Neuronal stem cell (in vitro differentiated cells): ENCODE measurements around the gene FOXL1.
A peak's percentile ranks its signal among the peaks of the same experiment; 100 is the strongest.

Experiments used
- DNase-seq: peaks from one replicate; pipeline ENCODE4 v3.0.0-alpha.2; 2013; ENCODE audit warnings: low spot score
- H2AFZ ChIP-seq: one replicate; pipeline ENCODE4 v1.6.1; 2013; ENCODE audit warnings: mild to moderate bottlenecking, low read length, inconsistent platforms
- H2AK5ac ChIP-seq: 2 replicates; pipeline ENCODE4 v1.6.1; 2013; ENCODE audit warnings: low read depth, mild to moderate bottlenecking, inconsistent platforms, low read length, moderate library complexity, mixed read lengths
- H2BK120ac ChIP-seq: 2 replicates; pipeline ENCODE4 v1.6.1; 2013; ENCODE audit warnings: low read depth, mild to moderate bottlenecking, inconsistent platforms, low read length, moderate library complexity, mixed read lengths
- H2BK12ac ChIP-seq: one replicate; pipeline ENCODE4 v1.6.1; 2013; ENCODE audit warnings: low read length, inconsistent platforms
- H2BK15ac ChIP-seq: 2 replicates; pipeline ENCODE4 v1.6.1; 2013; ENCODE audit warnings: mild to moderate bottlenecking, low read length, inconsistent platforms, mixed read lengths
- H2BK5ac ChIP-seq: one replicate; pipeline ENCODE4 v1.6.1; 2013; ENCODE audit warnings: inconsistent platforms, mild to moderate bottlenecking, low read length, moderate library complexity
- H3K14ac ChIP-seq: one replicate; pipeline ENCODE4 v1.6.1; 2013; ENCODE audit warnings: low read length, inconsistent platforms
- H3K18ac ChIP-seq: 2 replicates; pipeline ENCODE4 v1.6.1; 2013; ENCODE audit warnings: low read length, inconsistent platforms
- H3K23ac ChIP-seq: 2 replicates; pipeline ENCODE4 v1.6.1; 2013; ENCODE audit warnings: low read depth, mild to moderate bottlenecking, mixed read lengths, low read length, inconsistent platforms; ENCODE audit not compliant: poor library complexity
- H3K27ac ChIP-seq: replicated peaks from 3 replicates; pipeline ENCODE4 v1.5.1; 2013; ENCODE audit warnings: low read length, inconsistent platforms
- H3K27me3 ChIP-seq, 3 experiments: 2 replicates each; pipeline ENCODE4 v1.6.1; 2013; ENCODE audit warnings: low read length in 3 of 3, mild to moderate bottlenecking in 2 of 3, inconsistent platforms in 1 of 3, low read depth in 1 of 3, mixed read lengths in 1 of 3, moderate library complexity in 1 of 3; ENCODE audit not compliant: control insufficient read depth in 3 of 3, insufficient read depth in 3 of 3
- H3K36me3 ChIP-seq, 2 donors: replicated peaks in 1 of 2; 2 replicates each; pipeline ENCODE4 v1.6.1; 2013; ENCODE audit warnings: low read length in 2 of 2; ENCODE audit not compliant: control insufficient read depth in 2 of 2, insufficient read depth in 2 of 2
- H3K4ac ChIP-seq: 2 replicates; pipeline ENCODE4 v1.6.1; 2013; ENCODE audit warnings: inconsistent platforms, mild to moderate bottlenecking, low read length, moderate library complexity
- H3K4me1 ChIP-seq, 2 donors: 1 replicate in 1 of 2; 2 replicates in 1 of 2; pipeline ENCODE4 v1.6.1; 2013; ENCODE audit warnings: low read length in 2 of 2, low read depth in 1 of 2; ENCODE audit not compliant: control insufficient read depth in 2 of 2, insufficient read depth in 1 of 2
- H3K4me2 ChIP-seq: one replicate; pipeline ENCODE4 v1.6.1; 2013; ENCODE audit warnings: mild to moderate bottlenecking, low read length, inconsistent platforms; ENCODE audit not compliant: insufficient read depth, poor library complexity, severe bottlenecking
- H3K4me3 ChIP-seq, 2 donors: 2 replicates each; pipeline ENCODE4 v1.5.1; 2013; ENCODE audit warnings: low read length in 2 of 2, mild to moderate bottlenecking in 2 of 2, inconsistent platforms in 1 of 2, moderate library complexity in 1 of 2
- H3K79me1 ChIP-seq: one replicate; pipeline ENCODE4 v1.6.1; 2013; ENCODE audit warnings: low read depth, mild to moderate bottlenecking, inconsistent platforms, low read length, moderate library complexity
- H3K9ac ChIP-seq: one replicate; pipeline ENCODE4 v1.6.1; 2013; ENCODE audit warnings: mild to moderate bottlenecking, low read depth, low read length, inconsistent platforms; ENCODE audit not compliant: poor library complexity
- H3K9me3 ChIP-seq, 2 donors: replicated peaks in 1 of 2; 2 replicates each; pipeline versions ENCODE3 to v1.6.1; 2013; ENCODE audit warnings: low read length in 2 of 2, mild to moderate bottlenecking in 2 of 2, inconsistent platforms in 1 of 2, low read depth in 1 of 2, mixed read lengths in 1 of 2, moderate library complexity in 1 of 2; ENCODE audit not compliant: control insufficient read depth in 2 of 2, insufficient read depth in 1 of 2
- H4K8ac ChIP-seq: one replicate; pipeline ENCODE4 v1.6.1; 2013; ENCODE audit warnings: low read depth, mild to moderate bottlenecking, inconsistent platforms, low read length, moderate library complexity
- H4K91ac ChIP-seq: one replicate; pipeline ENCODE4 v1.6.1; 2013; ENCODE audit warnings: low read length, low read depth, mild to moderate bottlenecking, inconsistent platforms; ENCODE audit not compliant: poor library complexity
- WGBS, 2 donors: extraction: QIAGEN DNeasy Blood & Tissue Kit; methylation state at CpG; one replicate each; pipeline ENCODE4 v1.1.7; 2013; ENCODE audit warnings: missing lambda C conversion rate in 2 of 2, mixed read lengths in 1 of 2; ENCODE audit not compliant: insufficient read length in 2 of 2, insufficient replicate concordance in 1 of 2; ENCODE audit errors: extremely low coverage in 2 of 2; 5-methylcytosine and 5-hydroxymethylcytosine counted together

Gene FOXL1

GRCh38 chr16:86608301-86608747 lies 30.0 kb downstream of the FOXL1 start:
- H3K23ac ChIP-seq: no peak overlapping the region
- H2BK120ac ChIP-seq: no peak overlapping the region
- no peak overlapping the region for H2BK12ac ChIP-seq
- H3K14ac ChIP-seq: no peak overlapping the region
- no peak overlapping the region for H4K91ac ChIP-seq
- H3K9me3 ChIP-seq: no peaks in the 10 kb centered on the region
- no peaks in the 10 kb centered on the region for H3K79me1 ChIP-seq
- H3K9ac ChIP-seq: no peak overlapping the region
- no CpG with 5 or more reads among the region's 2 CpGs for WGBS, 2 donors
- no peak overlapping the region for H3K4ac ChIP-seq
- H4K8ac ChIP-seq: no peak overlapping the region
- H3K36me3 ChIP-seq: no peaks in the 10 kb centered on the region
- H3K27ac ChIP-seq: no peak overlapping the region
- no peak for DNase-seq
- H2AFZ ChIP-seq: no peak overlapping the region
- peak overlapping the region in 1 of 2 donors; percentile 4 for H3K4me3 ChIP-seq
- H3K18ac ChIP-seq: no peak overlapping the region
- H3K4me2 ChIP-seq: no peak overlapping the region
- no peak overlapping the region for H2AK5ac ChIP-seq
- no peak overlapping the region for H2BK15ac ChIP-seq
- H3K27me3 ChIP-seq: peaks cover 0 to 10% (median 0%) of the 10 kb centered on the region in 3 experiments
- no peaks in the 10 kb centered on the region for H3K4me1 ChIP-seq
- no peak overlapping the region for H2BK5ac ChIP-seq

GRCh38 chr16:86609115-86609514 lies 30.8 kb downstream of the FOXL1 start:
- Histone ChIP-seq H3K4ac (no peak overlapping the region), H3K4me3 (no peak overlapping the region)

GRCh38 chr16:86609661-86610060 lies 31.3 kb downstream of the FOXL1 start:
- Histone ChIP-seq H3K4me3 (no peak overlapping the region), H3K4ac (no peak overlapping the region), H3K27me3 (peaks cover 0 to 10% (median 0%) of the 10 kb centered on the region in 3 experiments), H4K91ac (no peak overlapping the region), H3K9ac (no peak overlapping the region), H3K14ac (no peak overlapping the region), H2BK12ac (no peak overlapping the region), H3K4me2 (no peak overlapping the region), H4K8ac (no peak overlapping the region), H3K4me1 (no peaks in the 10 kb centered on the region), H2BK5ac (no peak overlapping the region), H3K36me3 (no peaks in the 10 kb centered on the region), H2AFZ (no peak overlapping the region), H3K27ac (no peak overlapping the region), H2AK5ac (peak overlapping the region; percentile 29), H3K79me1 (no peaks in the 10 kb centered on the region), H2BK120ac (no peak overlapping the region), H3K9me3 (no peaks in the 10 kb centered on the region), H3K23ac (no peak overlapping the region), H3K18ac (no peak overlapping the region), H2BK15ac (no peak overlapping the region)
- no CpG with 5 or more reads among the region's 10 CpGs for WGBS, 2 donors
- no peak for DNase-seq

More at GRCh38 chr16:86609115-86609514, 30.8 kb downstream of the FOXL1 start:
- no peak overlapping the region for H2BK120ac ChIP-seq
- no peak overlapping the region for H2BK15ac ChIP-seq
- no peak for DNase-seq
- no peak overlapping the region for H2BK12ac ChIP-seq
- H2AK5ac ChIP-seq: no peak overlapping the region
- no peak overlapping the region for H3K9ac ChIP-seq
- no peaks in the 10 kb centered on the region for H3K36me3 ChIP-seq
- H3K14ac ChIP-seq: no peak overlapping the region
- H3K27me3 ChIP-seq: peaks cover 0 to 10% (median 0%) of the 10 kb centered on the region in 3 experiments
- H2AFZ ChIP-seq: no peak overlapping the region
- no peak overlapping the region for H3K18ac ChIP-seq
- no peak overlapping the region for H4K91ac ChIP-seq
- no peak overlapping the region for H4K8ac ChIP-seq
- no peak overlapping the region for H3K27ac ChIP-seq
- H3K9me3 ChIP-seq: no peaks in the 10 kb centered on the region
- no peaks in the 10 kb centered on the region for H3K4me1 ChIP-seq
- WGBS, 2 donors: no CpG with 5 or more reads among the region's 6 CpGs
- no peaks in the 10 kb centered on the region for H3K79me1 ChIP-seq
- H2BK5ac ChIP-seq: no peak overlapping the region
- H3K4me2 ChIP-seq: no peak overlapping the region
- H3K23ac ChIP-seq: no peak overlapping the region

GRCh38 chr16:86610779-86611524 lies 32.6 kb downstream of the FOXL1 start:
- no peak overlapping the region for H3K4me3 ChIP-seq
- H3K4me1 ChIP-seq: no peaks in the 10 kb centered on the region
- H3K9ac ChIP-seq: no peak overlapping the region
- peak overlapping the region; percentile 49 for H3K23ac ChIP-seq
- H2BK5ac ChIP-seq: no peak overlapping the region
- H4K91ac ChIP-seq: no peak overlapping the region
- no peak for DNase-seq
- H2AFZ ChIP-seq: no peak overlapping the region
- H3K4me2 ChIP-seq: no peak overlapping the region
- H2BK15ac ChIP-seq: no peak overlapping the region
- no peak overlapping the region for H3K4ac ChIP-seq
- H3K18ac ChIP-seq: peak overlapping the region; percentile 44
- no peaks in the 10 kb centered on the region for H3K79me1 ChIP-seq
- no peak overlapping the region for H4K8ac ChIP-seq
- no peaks in the 10 kb centered on the region for H3K36me3 ChIP-seq
- H3K14ac ChIP-seq: no peak overlapping the region
- no CpG with 5 or more reads among the region's 18 CpGs for WGBS, 2 donors
- no peak overlapping the region for H2BK12ac ChIP-seq
- H3K27ac ChIP-seq: no peak overlapping the region
- peaks cover 0 to 20% (median 0%) of the 10 kb centered on the region in 3 experiments for H3K27me3 ChIP-seq
- H3K9me3 ChIP-seq: no peaks in the 10 kb centered on the region
- H2AK5ac ChIP-seq: peak overlapping the region; percentile 36
- no peak overlapping the region for H2BK120ac ChIP-seq
